K562 (cell line): ENCODE measurements around the gene TMCC1. TPM values are rescaled to one million over a fixed set of nuclear protein-coding genes. Genes with fewer than 3 reads are reported as not detected.

ENCODE experiments used
- ATAC-seq: fragments of 200-7000 bp; cut with Tn5 transposase; 3 replicates; pipeline ENCODE4 v1.9.1; 2020; ENCODE audit warnings: moderate library complexity
- BruUV-seq: library from RNA; stranded (reverse); fragments of 400-500 nt; replicated peaks from 2 replicates; lab custom pipeline; 2021; lab: Mats Ljungman, UMichigan
- CTCF ChIA-PET: fragments of 300-600 bp; formaldehyde crosslinking; extraction: SDS; loops from one replicate; lab custom pipeline; 2021; ENCODE audit warnings: low intra/inter-chr PET ratio; lab: Yijun Ruan, JAX
- POLR2A ChIA-PET: fragments of 300-600, 350-650 bp; sonication (Branson Sonifier 250); formaldehyde crosslinking; extraction: SDS; loops from one replicate; lab custom pipeline; 2021; ENCODE audit warnings: antibody characterized with exemption, inconsistent platforms; lab: Yijun Ruan, JAX
- DNase-seq, 4 experiments: peaks; one replicate each; pipeline versions ENCODE4 v3.0.0 to v3.0.0-alpha.2; 2011 to 2018; ENCODE audit warnings: low spot score in 3 of 4, mixed read lengths in 3 of 4; ENCODE audit errors: extremely low read depth in 1 of 4
- FAIRE-seq: peaks from 2 replicates; lab custom pipeline; 2011; peaks lifted over from hg19 to GRCh38; lab: Jason Lieb, UNC
- H2AFZ ChIP-seq: 2 replicates; pipeline ENCODE4 v1.6.0; 2011; ENCODE audit warnings: low read depth, low read length, control low read depth, inconsistent platforms
- H3K27ac ChIP-seq: fragments of 200-600 bp; 3 replicates; pipeline ENCODE4 v1.8.0; 2011; ENCODE audit warnings: low read depth, mild to moderate bottlenecking, control low read depth, inconsistent platforms, low read length, moderate library complexity, mixed read lengths; ENCODE audit errors: extremely low read depth
- H3K27me3 ChIP-seq, 2 experiments: fragments of 300-600 bp in 1 of 2; 2 replicates in 1 of 2; 3 replicates in 1 of 2; pipeline versions ENCODE4 v1.6.0 to v1.8.0; 2011; ENCODE audit warnings: inconsistent platforms in 2 of 2, low read length in 2 of 2, mild to moderate bottlenecking in 1 of 2, mixed read lengths in 1 of 2, moderate library complexity in 1 of 2; ENCODE audit not compliant: control insufficient read depth in 2 of 2, insufficient read depth in 2 of 2
- H3K36me3 ChIP-seq: fragments of 300-600 bp; 3 replicates; pipeline ENCODE4 v1.8.0; 2011; ENCODE audit warnings: mild to moderate bottlenecking, low read length, inconsistent platforms; ENCODE audit not compliant: control insufficient read depth, insufficient read depth
- H3K4me1 ChIP-seq, 2 experiments: fragments of 200-600 bp in 1 of 2; replicated peaks in 1 of 2; 2 replicates in 1 of 2; 3 replicates in 1 of 2; pipeline versions ENCODE4 v1.5.1 to v1.8.0; 2011; ENCODE audit warnings: inconsistent platforms in 2 of 2, low read length in 2 of 2, mild to moderate bottlenecking in 1 of 2, mixed read lengths in 1 of 2, moderate library complexity in 1 of 2; ENCODE audit not compliant: control insufficient read depth in 2 of 2, insufficient read depth in 2 of 2
- H3K4me2 ChIP-seq: 2 replicates; pipeline ENCODE4 v1.6.1; 2011; ENCODE audit warnings: low read length, control low read depth, inconsistent platforms, mixed read lengths; ENCODE audit not compliant: insufficient read depth
- H3K4me3 ChIP-seq: fragments of 200-600 bp; sonication (generic), shearing (Covaris generic); 2 replicates; pipeline ENCODE4 v1.5.1; 2016; ENCODE audit warnings: control low read depth, inconsistent platforms
- H3K79me2 ChIP-seq: fragments of 200-600 bp; 3 replicates; pipeline ENCODE4 v1.8.0; 2011; ENCODE audit warnings: low read length, inconsistent platforms; ENCODE audit not compliant: control insufficient read depth, insufficient read depth
- H3K9ac ChIP-seq, 2 experiments: 2 replicates each; pipeline versions ENCODE4 v1.6.0 to v1.6.1; 2011; ENCODE audit warnings: low read depth in 2 of 2, low read length in 2 of 2, control low read depth in 1 of 2, inconsistent platforms in 1 of 2, mild to moderate bottlenecking in 1 of 2, mixed read lengths in 1 of 2; ENCODE audit not compliant: insufficient read depth in 1 of 2
- H3K9me1 ChIP-seq: one replicate; pipeline ENCODE4 v1.6.0; 2011; ENCODE audit warnings: inconsistent platforms, mild to moderate bottlenecking, low read length, moderate library complexity; ENCODE audit not compliant: control insufficient read depth, insufficient read depth
- H3K9me3 ChIP-seq: replicated peaks from 2 replicates; pipeline ENCODE4 v1.5.1; 2011; ENCODE audit warnings: low read depth, low read length, inconsistent platforms; ENCODE audit not compliant: control insufficient read depth, insufficient read depth
- H4K20me1 ChIP-seq: replicated peaks from 2 replicates; pipeline ENCODE4 v1.6.1; 2011; ENCODE audit warnings: low read length, inconsistent platforms, mixed read lengths; ENCODE audit not compliant: control insufficient read depth, insufficient read depth
- AFF1 ChIP-seq, 2 experiments: fragments of 450-650 bp; IDR thresholded peaks; 2 replicates each; pipeline ENCODE4 v1.6.1; 2018; ENCODE audit warnings: mild to moderate bottlenecking in 2 of 2, low read depth in 1 of 2; ENCODE audit not compliant: partially characterized antibody in 2 of 2
- CBFA2T2 ChIP-seq: fragments of 450-650 bp; conservative IDR thresholded peaks from 2 replicates; pipeline ENCODE4 v1.6.1; 2017; ENCODE audit warnings: mild to moderate bottlenecking
- CBX8 ChIP-seq: fragments of 200-600 bp; sonication (generic); IDR thresholded peaks from 2 replicates; pipeline ENCODE4 v1.6.1; 2012; ENCODE audit warnings: borderline replicate concordance, mixed run types, low read depth, mild to moderate bottlenecking, moderate library complexity, mixed read lengths, low read length, control low read depth, inconsistent platforms; ENCODE audit not compliant: poor library complexity, severe bottlenecking; ENCODE audit errors: extremely low read depth
- CGGBP1 ChIP-seq: fragments of 250-450 bp; sonication (Bioruptor Pico); IDR thresholded peaks from 2 replicates; pipeline ENCODE4 v1.9.0; 2021; ENCODE audit warnings: mild to moderate bottlenecking
- GATAD2A ChIP-seq: fragments of 450-650 bp; IDR thresholded peaks from 2 replicates; pipeline ENCODE4 v1.6.1; 2017
- L3MBTL2 ChIP-seq: fragments of 450-650 bp; IDR thresholded peaks from 2 replicates; pipeline ENCODE4 v1.6.1; 2016; ENCODE audit warnings: mild to moderate bottlenecking, moderate library complexity
- MAX ChIP-seq: sonication (generic); formaldehyde crosslinking; IDR thresholded peaks from 2 replicates; pipeline ENCODE4 v1.9.0; 2022; ENCODE audit warnings: mild to moderate bottlenecking, missing genetic modification reagents
- NR2C1 ChIP-seq, 2 experiments: fragments of 450-650 bp; IDR thresholded peaks; 2 replicates each; pipeline ENCODE4 v1.6.1; 2017; ENCODE audit warnings: mild to moderate bottlenecking in 2 of 2, antibody characterized with exemption in 1 of 2, inconsistent platforms in 1 of 2, missing compliant biosample characterization in 1 of 2, missing genetic modification characterization in 1 of 2
- PRPF4 ChIP-seq: fragments of 200-400 bp; formaldehyde crosslinking; IDR thresholded peaks from one replicate; pipeline ENCODE4 v1.6.1; 2017; ENCODE audit warnings: low read length, low read depth, mild to moderate bottlenecking; ENCODE audit not compliant: insufficient read depth, poor library complexity, severe bottlenecking
- TFE3 ChIP-seq: fragments of 450-650 bp; formaldehyde crosslinking; IDR thresholded peaks from 2 replicates; pipeline ENCODE4 v1.4.0; 2020; ENCODE audit warnings: mild to moderate bottlenecking, mixed read lengths
- USF1 ChIP-seq: sonication (generic); formaldehyde crosslinking; IDR thresholded peaks from 2 replicates; pipeline ENCODE4 v1.9.0; 2022; ENCODE audit warnings: mild to moderate bottlenecking, missing genetic modification reagents
- ZBTB8A ChIP-seq: fragments of 450-650 bp; IDR thresholded peaks from 2 replicates; pipeline ENCODE4 v1.6.1; 2018; ENCODE audit warnings: mild to moderate bottlenecking, moderate library complexity; ENCODE audit not compliant: partially characterized antibody
- ZNF217 ChIP-seq: sonication (generic); formaldehyde crosslinking; IDR thresholded peaks from 2 replicates; pipeline ENCODE4 v1.8.0; 2022; ENCODE audit warnings: mild to moderate bottlenecking, missing genetic modification reagents
- ZNF445 ChIP-seq: fragments of 250-450 bp; sonication (Bioruptor Pico); IDR thresholded peaks from 2 replicates; pipeline ENCODE4 v1.4.0; 2020; ENCODE audit warnings: low read depth, mild to moderate bottlenecking, moderate library complexity
- ZNF583 ChIP-seq: fragments of 250-450 bp; sonication (Bioruptor Pico); IDR thresholded peaks from 2 replicates; pipeline ENCODE4 v1.4.0; 2020
- WGBS: fragments of 100-300 bp; shearing (Covaris generic); methylation state at CpG from one replicate; pipeline ENCODE4 v1.1.6; 2016; ENCODE audit warnings: low coverage, mixed read lengths; ENCODE audit not compliant: insufficient coverage; ENCODE audit errors: missing lambda C conversion rate; 5-methylcytosine and 5-hydroxymethylcytosine counted together
- in situ Hi-C: fragments of 300-500 bp; cut with MboI; formaldehyde crosslinking; loops from 4 replicates; pipeline ENCODE4 v1.15.0; 2018; ENCODE audit warnings: inconsistent platforms, mixed read lengths
- intact Hi-C: fragments of 100-400 bp; cut with micrococcal nuclease; formaldehyde crosslinking; loops from 2 replicates; pipeline ENCODE4 v1.14.2; 2022
- polyA plus RNA-seq, 8 experiments: library from polyadenylated mRNA; depleted of rRNA in 4 of 8; stranded (reverse) in 5 of 8; unstranded in 3 of 8; fragments of >200 nt; fragmentation: Nextera tagmentation in 2 of 8; fragmentation: Illumina TruSeq in 1 of 8; extraction: Ambion mirVana in 2 of 8; extraction: Trizol in 1 of 8; gene quantifications; 2 replicates each; pipeline versions ENCODE4 v1.2.1 to v1.2.3, GENCODE V29; 2011 to 2014; ENCODE audit warnings: inconsistent platforms in 1 of 8, missing spikeins in 1 of 8
- total RNA-seq, 7 experiments: library from RNA; depleted of rRNA in 6 of 7; stranded (reverse); fragments of >200 nt in 6 of 7; fragmentation: Illumina TruSeq in 2 of 7; extraction: Trizol in 2 of 7; gene quantifications; 2 replicates each; pipeline versions ENCODE4 v1.2.1 to v1.2.3, GENCODE V29; 2011 to 2021; ENCODE audit warnings: low replicate concordance in 1 of 7

The TMCC1 gene
- total and polyA plus RNA-seq, 9 of the 15 experiments (the other 6 are each of a cell fraction or from before 2014, with no cell fraction given), result 0.89 to 8.7 (median 4.0) TPM

- no peak for FAIRE-seq
- peak overlapping the region; percentile 43 for H3K4me2 ChIP-seq
- intact Hi-C loops, result loop anchor here (5.0 to 10.0 kb wide), 2 partner anchors 109 to 442 kb away; no protein-coding TSS in a partner anchor
- no peak for TF ChIP-seq NR2C1 (IDR thresholded peaks at IDR 0.05)
- TF ChIP-seq NR2C1 (tag; IDR thresholded peaks at IDR 0.05), result no peak
- peak; percentile 32; the same call in 1 of the 2 replicates for TF ChIP-seq MAX
- no peak for TF ChIP-seq ZNF583 (CRISPR knock-in tag)
- TF ChIP-seq ZNF217 (CRISPR knock-in tag), result no peak
- TF ChIP-seq ZBTB8A, result no peak
- TF ChIP-seq GATAD2A, result no peak
- no peak for TF ChIP-seq PRPF4
- TF ChIP-seq L3MBTL2, result peak; percentile 89
- TF ChIP-seq CBFA2T2, result no peak
- no peak for TF ChIP-seq CGGBP1 (CRISPR knock-in tag)
- no peak for TF ChIP-seq TFE3 (CRISPR knock-in tag)
- TF ChIP-seq ZNF445 (CRISPR knock-in tag), result no peak
- no peak for TF ChIP-seq AFF1 (IDR thresholded peaks at IDR 0.05; ENCODE audit: low read depth in 1 of 2, partially characterized antibody in 2 of 2)
- TF ChIP-seq CBX8, result no peak
- peak; percentile 63 for TF ChIP-seq USF1 (CRISPR knock-in tag)
Measured at GRCh38 chr3:129936757-129937156, 43.2 kb upstream of the TMCC1 start.

More at GRCh38 chr3:129936757-129937156, 43.2 kb upstream of the TMCC1 start:
- no peaks in the 10 kb centered on the region for H4K20me1 ChIP-seq
- ChIA-PET CTCF (interaction anchor here (0.6 kb wide), 1 partner anchor 487 kb away, joined by 3 read pairs; no protein-coding TSS in a partner anchor), POLR2A (no interaction called here)
- peaks cover 0 to 5% of the 10 kb centered on the region in 2 experiments; a peak in 2 of 5 replicates for H3K4me1 ChIP-seq
- H3K4me3 ChIP-seq, result no peak overlapping the region
- no TSS peak for BruUV-seq
- no peaks in the 10 kb centered on the region for H3K79me2 ChIP-seq
- 8% methylated on average over 6 of the region's 6 CpGs for WGBS
- no peaks in the 10 kb centered on the region for H3K9me3 ChIP-seq
- no peaks in the 10 kb centered on the region for H3K9me1 ChIP-seq
- no peak overlapping the region for H3K27ac ChIP-seq
- no peaks in the 10 kb centered on the region for H3K36me3 ChIP-seq
- no peak overlapping the region for H3K9ac ChIP-seq
- in situ Hi-C loops, result loop anchor here (10.0 kb wide), 2 partner anchors 102 to 442 kb away; no protein-coding TSS in a partner anchor
- DNase-seq, result peak in 2 of 4 experiments; percentile 17 to 40
- ATAC-seq, result peak; percentile 81
- peaks cover 0 to 5% of the 10 kb centered on the region in 2 experiments; a peak in 1 of 5 replicates for H3K27me3 ChIP-seq
- H2AFZ ChIP-seq, result peak overlapping the region; percentile 72
